GM19395 (cell line): ENCODE results near the gene FZR1.

Source experiments
- ATAC-seq: cut with Tn5 transposase; IDR thresholded peaks from one replicate; pipeline ENCODE4 v1.9.1; 2021; ENCODE audit warnings: mild to moderate bottlenecking, moderate library complexity; ENCODE audit not compliant: unreplicated experiment

The FZR1 gene

GRCh38 chr19:3471954-3472655 is 34.0 kb upstream of the FZR1 start:
- ATAC-seq, result no peak

- ATAC-seq, result no peak
Measured at GRCh38 chr19:3474010-3474409, 32.1 kb upstream of the FZR1 start.

- no peak for ATAC-seq
Measured at GRCh38 chr19:3474614-3475013, 31.5 kb upstream of the FZR1 start.

DNA sequence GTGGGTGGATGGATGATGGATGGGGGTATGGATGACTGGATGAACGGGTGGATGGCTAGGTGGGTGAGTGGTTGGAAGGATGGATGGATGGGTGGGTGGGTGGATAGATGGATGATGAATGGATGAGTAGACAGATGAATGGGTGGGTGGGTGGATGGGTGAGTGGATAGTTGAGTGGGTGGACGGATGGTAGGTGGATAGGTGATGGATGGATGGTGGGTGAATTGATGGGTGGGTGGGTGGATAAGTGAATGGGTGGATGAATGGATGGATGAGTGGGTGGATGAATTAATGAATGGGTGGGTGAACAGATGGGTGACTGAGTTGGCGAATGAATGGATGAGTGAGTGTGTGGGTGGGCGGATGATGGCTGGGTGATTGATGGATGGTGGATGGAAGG is 30.7 kb upstream of the FZR1 start:
- ATAC-seq, result no peak

DNA sequence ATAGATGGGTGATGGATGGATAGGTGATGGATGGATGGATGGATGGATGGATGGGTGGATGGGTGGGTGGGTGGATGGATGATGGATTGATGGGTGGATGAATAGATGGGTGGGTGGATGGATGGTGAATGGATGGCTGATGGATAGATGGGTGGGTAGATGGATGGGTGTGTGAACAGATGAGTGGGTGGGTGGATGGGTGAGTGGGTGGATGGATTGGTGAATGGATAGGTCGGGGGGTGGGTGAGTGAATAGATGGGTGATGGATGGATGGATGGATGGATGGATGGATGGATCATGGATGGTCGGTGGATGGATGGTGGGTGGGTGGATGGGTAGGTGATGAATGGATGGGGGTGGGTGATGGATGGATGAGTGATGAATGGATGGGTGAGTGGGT is 29.3 kb upstream of the FZR1 start:
- ATAC-seq, result no peak

GRCh38 chr19:3477506-3477905 is 28.6 kb upstream of the FZR1 start:
- ATAC-seq, result no peak

DNA sequence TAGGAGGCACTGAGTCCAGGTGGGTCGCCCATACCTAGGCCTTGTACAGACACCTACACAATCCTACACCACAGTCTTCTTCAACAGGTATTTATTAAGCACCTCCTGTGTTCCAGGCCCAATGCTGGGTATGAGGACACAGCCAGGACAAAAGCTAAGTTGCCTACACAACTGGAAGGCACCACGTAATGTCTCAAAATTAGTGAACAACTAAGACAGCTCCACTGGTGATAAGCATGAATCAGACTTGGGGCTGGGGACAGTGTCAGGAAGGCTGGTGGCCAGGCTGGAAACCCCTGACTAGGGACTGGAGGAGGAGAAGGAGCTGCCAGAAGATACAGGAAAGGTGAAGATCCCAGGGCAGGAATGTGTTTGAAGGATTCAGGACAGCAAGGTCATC is 28.2 kb upstream of the FZR1 start:
- ATAC-seq, result no peak

GRCh38 chr19:3478409-3479176 is 27.5 kb upstream of the FZR1 start:
- no peak for ATAC-seq

DNA sequence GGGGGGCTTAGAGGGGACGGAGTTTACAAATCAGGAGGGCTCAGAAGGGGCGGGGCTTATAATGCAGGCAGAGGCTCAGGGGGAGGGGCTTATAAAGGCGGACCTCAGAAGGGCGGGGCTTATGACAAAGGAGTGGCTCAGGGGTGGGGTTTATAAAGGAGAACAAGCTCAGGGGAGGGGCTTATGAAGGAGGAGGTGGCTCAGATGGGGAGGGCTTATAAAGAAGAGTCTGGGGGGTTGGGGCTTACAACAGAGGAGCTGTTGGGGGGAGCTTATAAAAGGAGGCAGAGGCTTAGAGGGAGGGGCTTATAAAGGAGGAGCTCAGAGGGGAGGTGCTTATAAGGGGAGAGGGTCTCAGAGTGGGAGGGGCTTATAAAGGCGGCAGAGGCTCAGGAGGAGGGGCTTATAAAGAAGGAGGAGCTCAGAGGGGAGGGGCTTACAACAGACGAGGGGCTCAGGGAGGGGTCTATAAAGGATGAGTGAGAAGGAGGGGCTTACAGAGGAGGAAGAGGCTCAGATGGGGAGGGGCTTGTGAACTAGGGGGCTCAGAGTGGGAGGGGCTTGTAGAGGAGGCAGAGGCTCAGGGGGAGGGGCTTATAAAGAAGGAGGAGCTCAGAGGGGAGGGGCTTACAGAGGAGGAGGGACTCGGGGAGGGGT is 26.8 kb upstream of the FZR1 start:
- ATAC-seq, result no peak

- no peak for ATAC-seq
Measured at GRCh38 chr19:3479834-3480215, 26.3 kb upstream of the FZR1 start.

DNA sequence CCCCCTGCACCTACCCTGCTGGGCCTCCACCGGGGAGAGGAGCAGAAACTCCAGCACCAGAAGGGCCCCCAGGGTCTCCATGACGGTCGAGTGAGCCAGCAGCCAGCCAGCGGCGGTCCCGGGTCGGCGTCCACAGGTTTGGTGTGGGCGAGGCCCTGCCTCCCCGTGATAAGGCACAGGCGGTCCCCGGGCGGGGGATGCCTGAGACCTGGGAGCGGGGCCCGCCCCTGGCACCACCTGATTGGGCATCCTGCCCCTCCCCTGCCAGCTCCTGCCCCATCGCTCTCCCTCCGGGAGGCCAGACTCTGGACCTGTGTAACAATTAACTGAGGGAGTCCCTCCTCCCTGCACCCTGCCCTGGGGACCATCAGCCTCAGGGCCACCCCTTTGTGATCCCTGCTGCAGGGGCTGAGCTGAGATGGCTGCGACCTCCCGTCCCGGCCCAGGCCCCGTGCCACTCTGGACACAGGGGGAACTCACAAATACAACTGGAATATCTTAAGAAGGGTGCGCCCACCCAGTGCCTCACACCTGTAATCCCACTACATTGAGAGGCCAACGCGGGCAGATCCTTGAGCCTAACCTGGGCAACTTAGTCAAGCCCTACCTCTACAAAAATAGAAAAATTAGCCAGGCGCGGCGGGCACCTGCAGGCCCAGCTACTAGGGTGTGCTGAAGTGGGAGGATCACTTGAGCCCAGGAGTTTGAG is 25.6 kb upstream of the FZR1 start, which contains the start of gene SMIM24:
SMIM24 (minus strand) TSS at position 143 of the 709 bp plus-strand sequence; CDS start at position 81, 62 bp downstream.
- ATAC-seq, result no peak

DNA sequence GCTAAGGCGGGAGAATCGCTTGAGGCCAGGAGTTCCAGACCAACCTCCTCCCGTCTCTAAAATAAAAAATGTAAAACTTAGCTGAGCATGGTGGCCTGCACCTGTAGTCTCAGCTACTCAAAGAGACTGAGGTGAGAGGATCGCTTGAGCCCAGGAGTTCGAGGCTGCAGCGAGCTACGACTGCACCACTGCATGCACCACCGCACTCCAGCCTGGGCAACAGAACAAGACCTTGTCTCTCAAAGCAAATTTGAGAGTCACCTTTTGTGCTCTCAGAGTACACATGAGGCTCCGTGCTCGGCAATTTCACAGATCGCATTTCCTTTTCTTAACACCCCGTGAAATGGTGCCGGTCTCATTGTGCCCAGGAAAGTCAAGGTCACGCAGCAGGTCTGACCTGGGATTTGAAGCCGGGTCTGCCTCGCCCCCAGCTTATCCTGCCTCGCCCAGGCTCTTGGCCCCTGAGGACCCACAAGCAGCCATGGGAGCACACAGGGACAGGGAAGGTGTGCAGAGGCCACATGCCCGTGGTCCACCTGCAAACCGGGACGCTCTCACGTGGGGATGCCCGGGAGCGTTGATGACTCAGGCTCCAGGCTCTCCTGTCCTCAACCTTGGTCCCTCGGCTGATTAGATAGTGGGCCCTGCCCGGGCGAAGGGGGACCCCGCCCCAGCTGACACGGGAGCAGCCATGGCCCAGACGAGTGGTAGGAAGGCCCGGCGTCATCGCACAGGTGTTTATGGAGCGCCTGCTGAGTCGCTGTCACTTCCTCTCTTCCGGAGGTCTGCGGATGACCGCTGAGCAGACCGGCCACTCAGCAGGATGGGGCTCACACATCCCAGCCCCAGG is 24.6 kb upstream of the FZR1 start:
- ATAC-seq, result no peak

DNA sequence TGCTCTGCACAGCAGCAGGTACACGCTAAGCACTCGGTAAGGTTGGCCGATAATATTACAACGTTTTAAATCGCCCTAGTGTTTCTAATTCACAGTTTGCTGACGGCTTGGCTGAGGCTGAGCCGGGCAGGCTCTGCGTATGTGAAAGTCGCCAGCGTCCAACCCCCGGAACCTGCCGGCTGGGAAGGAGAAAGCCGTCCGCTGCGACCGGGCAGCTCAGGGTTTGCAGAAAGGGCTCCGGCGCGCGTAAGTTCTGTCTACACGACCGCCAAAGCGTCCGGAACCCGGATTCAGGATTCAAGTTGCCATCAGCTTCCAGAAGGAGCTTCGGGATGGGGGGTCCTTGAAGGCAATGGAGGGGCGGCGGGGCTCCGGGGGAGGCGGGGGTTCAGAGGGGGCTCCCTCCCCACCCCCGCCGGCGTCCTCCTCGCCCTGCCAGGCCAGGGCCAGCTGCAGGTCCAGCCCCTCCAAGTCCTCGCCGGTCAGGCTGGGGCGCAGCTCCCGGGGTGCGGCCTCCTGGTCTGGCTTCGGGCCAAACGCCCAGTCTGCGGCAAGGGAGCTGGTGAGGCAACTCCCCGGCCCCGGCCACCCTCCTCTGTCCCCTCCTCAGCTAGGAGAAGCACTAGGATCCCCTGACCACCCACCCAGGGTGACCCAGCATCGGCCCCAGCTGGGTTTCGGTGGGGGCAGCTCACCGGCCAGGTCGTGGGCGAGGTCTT is 23.4 kb upstream of the FZR1 start:
- no peak for ATAC-seq

DNA sequence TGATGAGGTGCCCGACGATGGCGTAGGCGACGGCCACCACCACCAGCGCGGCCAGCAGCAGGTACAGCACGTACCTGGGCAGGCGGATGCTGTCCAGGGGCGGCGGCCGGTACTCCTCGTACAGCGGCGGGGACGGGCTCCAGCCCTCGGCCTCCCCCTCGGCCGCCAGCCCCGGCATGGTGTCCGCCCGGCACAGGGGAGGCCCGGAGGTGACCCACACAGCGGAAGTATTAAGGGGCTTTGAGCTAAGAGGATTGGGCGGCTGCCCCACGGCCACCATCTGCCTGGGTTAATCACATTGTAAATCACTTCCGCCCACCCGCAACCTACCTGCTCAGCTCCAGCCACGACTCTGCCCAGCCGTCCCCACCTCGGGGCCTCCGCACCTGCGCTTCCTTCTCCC is 22.9 kb upstream of the FZR1 start, which contains the start of gene SMIM44:
SMIM44 (minus strand) TSS at position 216 of the 403 bp plus-strand sequence; CDS start at position 178, 38 bp downstream.
- ATAC-seq, result no peak

- ATAC-seq, result no peak
Measured at GRCh38 chr19:3491396-3492119, 14.6 kb upstream of the FZR1 start.

DNA sequence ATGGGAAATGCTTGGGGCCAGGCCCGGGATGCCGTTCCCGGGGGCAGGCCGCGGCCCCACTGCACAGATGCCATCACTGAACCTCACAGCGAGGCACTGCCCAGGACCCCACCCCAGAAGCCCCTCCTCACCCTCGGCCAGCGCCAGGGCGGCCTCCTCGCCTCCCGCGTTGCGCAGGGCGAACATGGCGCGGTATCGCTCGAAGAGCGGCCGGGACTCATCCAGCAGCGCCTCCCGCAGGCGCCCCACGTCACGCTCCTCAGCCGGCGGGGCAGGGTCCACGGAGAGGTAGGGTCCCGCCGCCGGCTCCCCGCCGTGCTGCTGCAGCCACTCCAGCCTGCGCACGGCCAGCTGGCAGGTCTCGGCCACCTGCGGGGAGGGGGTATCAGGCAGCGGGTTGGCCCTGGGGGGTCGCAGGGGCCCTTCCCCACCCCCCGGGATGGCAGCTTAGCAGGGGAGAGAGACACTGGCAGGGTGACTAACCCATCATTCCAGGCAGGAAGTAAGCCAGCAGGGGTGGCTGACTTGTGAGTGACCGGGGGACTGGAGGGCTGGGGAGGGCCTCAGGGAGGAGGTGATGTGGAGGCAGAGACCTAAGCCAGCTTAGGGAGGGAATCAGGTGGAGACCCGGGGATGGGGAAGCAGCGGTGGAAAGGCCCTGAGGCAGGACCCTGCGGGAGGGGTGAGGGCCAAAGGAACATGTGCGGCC is 13.8 kb upstream of the FZR1 start:
- no peak for ATAC-seq

GRCh38 chr19:3492919-3493318 is 13.2 kb upstream of the FZR1 start:
- ATAC-seq, result no peak

DNA sequence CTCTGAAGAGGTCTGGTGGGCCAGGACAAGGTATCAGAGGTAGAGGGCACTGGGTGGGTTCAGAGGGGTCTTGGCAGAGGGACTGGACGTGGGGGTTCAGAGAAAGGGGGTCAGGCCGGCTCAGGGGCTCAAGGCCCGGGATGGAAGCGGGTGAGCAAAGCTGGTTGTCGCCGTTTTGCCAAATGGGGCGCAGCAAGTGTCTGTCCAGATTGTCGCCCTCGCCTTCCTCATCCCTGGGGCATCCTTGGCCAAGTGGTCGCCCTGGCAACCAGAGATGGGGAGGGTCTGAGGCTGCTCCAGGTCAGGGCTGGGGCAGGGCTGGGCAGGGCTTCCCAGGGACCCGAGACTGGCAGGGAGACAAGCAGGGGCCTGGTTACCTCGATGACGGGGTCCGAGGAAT is 12.5 kb upstream of the FZR1 start:
- no peak for ATAC-seq
